Ovary (tissue), 3 donors: ENCODE measurements around the gene AIPL1.

Experiments used
- CTCF ChIP-seq, 3 donors: fragments of 450-650 bp in 2 of 3; fragments of 200-600 bp in 1 of 3; IDR thresholded peaks; one replicate each; pipeline versions ENCODE4 v1.5.1 to v1.8.0; 2016 to 2022; ENCODE audit warnings: antibody characterized with exemption in 3 of 3, mild to moderate bottlenecking in 1 of 3
- POLR2A ChIP-seq: fragments of 450-650 bp; IDR thresholded peaks from one replicate; pipeline ENCODE4 v1.6.1; 2017; ENCODE audit warnings: antibody characterized with exemption, mild to moderate bottlenecking, moderate library complexity
- donor health status: DM: no; HTN: no; CAD: no.

GRCh38 chr17:6475411-6475810, 40.5 kb upstream of the AIPL1 start:
- TF ChIP-seq CTCF (IDR thresholded peaks at IDR 0.05) (no peak), POLR2A (no peak)
